HCT116 (cell line): ENCODE results near the gene ELOVL5.

Experiments used
- EGR1 ChIP-seq: IDR thresholded peaks from 2 replicates; pipeline ENCODE4 v1.6.1; 2012; ENCODE audit warnings: low read depth
- POLR2A ChIP-seq: IDR thresholded peaks from 2 replicates; pipeline ENCODE4 v1.7.0; 2011; ENCODE audit warnings: borderline replicate concordance; ENCODE audit not compliant: insufficient read depth, insufficient read length; ENCODE audit errors: extremely low read depth
- POLR2AphosphoS5 ChIP-seq: IDR thresholded peaks from 2 replicates; pipeline ENCODE4 v1.6.1; 2011; ENCODE audit warnings: mild to moderate bottlenecking, low read depth, low read length, moderate library complexity
- RAD21 ChIP-seq: IDR thresholded peaks from 2 replicates; pipeline ENCODE4 v1.6.1; 2012; ENCODE audit warnings: low read depth, mild to moderate bottlenecking

- TF ChIP-seq POLR2A: no peak
- no peak for TF ChIP-seq RAD21
- no peak for TF ChIP-seq POLR2AphosphoS5
- no peak for TF ChIP-seq EGR1
Measured at GRCh38 chr6:53338304-53338703, 10.4 kb downstream of the ELOVL5 start.
